ENCODE measurements around the gene THRB. TPM values are rescaled to one million over a fixed set of nuclear protein-coding genes. Genes with fewer than 3 reads are reported as not detected.

The THRB gene
- polyA plus RNA-seq, 1 of the 3 experiments (the other 2 are of a cell fraction): 0.02 TPM

GRCh38 chr3:24226397-24226796 lies 268.3 kb downstream of the THRB start:
- 82% methylated on average over 2 of the region's 2 CpGs for WGBS (ENCODE audit: low lambda C conversion rate)
- Histone ChIP-seq H3K9me2 (no peaks in the 10 kb centered on the region), H3K4me1 (ENCODE audit: control insufficient read depth in 1 of 2, insufficient read depth in 2 of 2, low read depth in 1 of 2, low read length in 1 of 2) (peaks cover 0 to 2% of the 10 kb centered on the region in 2 experiments; a peak in 1 of 4 replicates), H3K4me2 (no peak overlapping the region), H3K27ac (ENCODE audit: low read depth in 2 of 2, low read length in 1 of 2) (no peak overlapping the region), H3K36me3 (replicated peaks in 1 of 2; ENCODE audit: control insufficient read depth in 1 of 2, insufficient read depth in 2 of 2, low read length in 1 of 2) (no peaks in the 10 kb centered on the region), H4K20me1 (ENCODE audit: insufficient read depth) (no peaks in the 10 kb centered on the region), H3K9me3 (no peaks in the 10 kb centered on the region), H3K4me3 (ENCODE audit: low read depth in 2 of 2, low read length in 1 of 2) (no peak overlapping the region), H3K27me3 (ENCODE audit: insufficient read depth) (no peaks in the 10 kb centered on the region), H3K79me2 (ENCODE audit: insufficient read depth) (no peaks in the 10 kb centered on the region), H2AFZ (ENCODE audit: low read depth) (no peak overlapping the region), H3K9ac (no peak overlapping the region), H3F3A (replicated peaks; ENCODE audit: insufficient read depth) (peaks cover 5% of the 10 kb centered on the region)
- ChIA-PET POLR2A (no interaction called here), CTCF (interaction anchor here (1.3 to 4.7 kb wide), 3 partner anchors 10 to 40 kb away, joined by 3 to 25 read pairs (median 4); no protein-coding TSS in a partner anchor)
- no peak for DNase-seq
- TF ChIP-seq MXI1 (IDR thresholded peaks at IDR 0.05; ENCODE audit: low read depth, low read length): no peak
- TF ChIP-seq GATA2 (CRISPR knock-in tag; IDR thresholded peaks at IDR 0.05): no peak
- no peak for TF ChIP-seq TAF1 (IDR thresholded peaks at IDR 0.05; ENCODE audit: borderline replicate concordance, low read depth, low read length)
- TF ChIP-seq NFIC (IDR thresholded peaks at IDR 0.05; ENCODE audit: borderline replicate concordance): no peak
- TF ChIP-seq CTCF (IDR thresholded peaks at IDR 0.05): no peak
- TF ChIP-seq GABPA (IDR thresholded peaks at IDR 0.05; ENCODE audit: low read depth): no peak
- TF ChIP-seq TCF12 (IDR thresholded peaks at IDR 0.05): no peak
- no peak for TF ChIP-seq RXRA (IDR thresholded peaks at IDR 0.05; ENCODE audit: borderline replicate concordance, low read depth)
- no peak for TF ChIP-seq JUND (IDR thresholded peaks at IDR 0.05)
- no peak for TF ChIP-seq MEF2A (IDR thresholded peaks at IDR 0.05; ENCODE audit: borderline replicate concordance, low read depth)
- no peak for TF ChIP-seq RAD21 (IDR thresholded peaks at IDR 0.05; ENCODE audit: low read length)
- no peak for TF ChIP-seq EZH2phosphoT487 (IDR thresholded peaks at IDR 0.05; ENCODE audit: borderline replicate concordance, low read depth)
- TF ChIP-seq ELF1 (IDR thresholded peaks at IDR 0.05): no peak
- no peak for TF ChIP-seq RCOR1 (IDR thresholded peaks at IDR 0.05; ENCODE audit: low read length)
- no peak for TF ChIP-seq POLR2AphosphoS5 (IDR thresholded peaks at IDR 0.05; ENCODE audit: low read depth, low read length)
- no peak for TF ChIP-seq CHD2 (IDR thresholded peaks at IDR 0.05; ENCODE audit: low read length, partially characterized antibody)
- no peak for TF ChIP-seq USF1 (IDR thresholded peaks at IDR 0.05; ENCODE audit: borderline replicate concordance, low read depth)
- no peak for TF ChIP-seq PBX3 (IDR thresholded peaks at IDR 0.05)
